Lung (tissue), 12 donors: ENCODE data around the gene KLHL2. TPM values are rescaled to one million over a fixed set of nuclear protein-coding genes. Genes with fewer than 3 reads are reported as not detected.

Experiments
- ATAC-seq: fragments of 200-7000 bp; cut with Tn5 transposase; one replicate; pipeline ENCODE4 v1.9.1; 2020; ENCODE audit warnings: moderate number of reproducible peaks; ENCODE audit not compliant: insufficient read depth, low FRiP score
- DNase-seq, 3 donors: peaks; one replicate each; pipeline ENCODE4 v3.0.0-alpha.2; 2013 to 2017
- H3K27ac ChIP-seq, 2 donors: one replicate each; pipeline ENCODE4 v1.5.1; 2013; ENCODE audit warnings: mild to moderate bottlenecking in 2 of 2, moderate library complexity in 2 of 2, control low read depth in 1 of 2, inconsistent platforms in 1 of 2, low read depth in 1 of 2, low read length in 1 of 2
- H3K27me3 ChIP-seq, 3 donors: one replicate each; pipeline ENCODE4 v1.5.1; 2013; ENCODE audit warnings: low read length in 2 of 3; ENCODE audit not compliant: control insufficient read depth in 3 of 3, insufficient read depth in 3 of 3
- H3K36me3 ChIP-seq, 4 donors: one replicate each; pipeline ENCODE4 v1.5.1; 2013; ENCODE audit warnings: low read length in 4 of 4, mild to moderate bottlenecking in 1 of 4, moderate library complexity in 1 of 4; ENCODE audit not compliant: control insufficient read depth in 4 of 4, insufficient read depth in 4 of 4
- H3K4me1 ChIP-seq, 5 donors: one replicate each; pipeline ENCODE4 v1.5.1; 2013; ENCODE audit warnings: low read length in 5 of 5, mild to moderate bottlenecking in 2 of 5, moderate library complexity in 1 of 5; ENCODE audit not compliant: control insufficient read depth in 5 of 5, insufficient read depth in 5 of 5
- H3K4me3 ChIP-seq: one replicate; pipeline ENCODE4 v1.5.1; 2013; ENCODE audit warnings: mild to moderate bottlenecking, control low read depth, moderate library complexity
- H3K9ac ChIP-seq, 2 donors: one replicate each; pipeline ENCODE4 v1.5.1; 2013; ENCODE audit warnings: low read length in 2 of 2, control low read depth in 1 of 2; ENCODE audit not compliant: insufficient read depth in 1 of 2
- H3K9me3 ChIP-seq, 4 donors: one replicate each; pipeline ENCODE4 v1.5.1; 2013; ENCODE audit warnings: low read length in 3 of 4, mild to moderate bottlenecking in 1 of 4, moderate library complexity in 1 of 4; ENCODE audit not compliant: control insufficient read depth in 4 of 4, insufficient read depth in 3 of 4
- WGBS, 2 donors: extraction: QIAGEN DNeasy Blood & Tissue Kit; methylation state at CpG; one replicate each; pipeline ENCODE4 v1.1.7; 2013; 5-methylcytosine and 5-hydroxymethylcytosine counted together
- polyA plus RNA-seq, 2 donors: library from polyadenylated mRNA; stranded (reverse); fragments of 200-250 nt; gene quantifications; one replicate each; pipeline ENCODE4 v1.2.1, GENCODE V29; 2013
- total RNA-seq, 2 donors: library from RNA; depleted of rRNA in 1 of 2; stranded (reverse); fragments of >200 nt in 1 of 2; gene quantifications; one replicate each; pipeline ENCODE4 v1.2.1, GENCODE V29; 2014 to 2021
- TF ChIP-seq, protein P1 (sequence below): IDR thresholded peaks from 2 replicates; pipeline ENCODE4 v1.5.1; 2012; ENCODE audit warnings: mild to moderate bottlenecking; ENCODE audit errors: control extremely low read depth, extremely low read depth
- donor health status: control.
- donor health status: control.
- donor health status: Bipolar disorder and iron deficiency.
- donor health status: healthy.
- donor health status: DM: yes; HTN: yes; CAD: no.

The KLHL2 gene
- total and polyA plus RNA-seq, 4 donors: 17.3 to 43.0 (median 33.7) TPM

DNA sequence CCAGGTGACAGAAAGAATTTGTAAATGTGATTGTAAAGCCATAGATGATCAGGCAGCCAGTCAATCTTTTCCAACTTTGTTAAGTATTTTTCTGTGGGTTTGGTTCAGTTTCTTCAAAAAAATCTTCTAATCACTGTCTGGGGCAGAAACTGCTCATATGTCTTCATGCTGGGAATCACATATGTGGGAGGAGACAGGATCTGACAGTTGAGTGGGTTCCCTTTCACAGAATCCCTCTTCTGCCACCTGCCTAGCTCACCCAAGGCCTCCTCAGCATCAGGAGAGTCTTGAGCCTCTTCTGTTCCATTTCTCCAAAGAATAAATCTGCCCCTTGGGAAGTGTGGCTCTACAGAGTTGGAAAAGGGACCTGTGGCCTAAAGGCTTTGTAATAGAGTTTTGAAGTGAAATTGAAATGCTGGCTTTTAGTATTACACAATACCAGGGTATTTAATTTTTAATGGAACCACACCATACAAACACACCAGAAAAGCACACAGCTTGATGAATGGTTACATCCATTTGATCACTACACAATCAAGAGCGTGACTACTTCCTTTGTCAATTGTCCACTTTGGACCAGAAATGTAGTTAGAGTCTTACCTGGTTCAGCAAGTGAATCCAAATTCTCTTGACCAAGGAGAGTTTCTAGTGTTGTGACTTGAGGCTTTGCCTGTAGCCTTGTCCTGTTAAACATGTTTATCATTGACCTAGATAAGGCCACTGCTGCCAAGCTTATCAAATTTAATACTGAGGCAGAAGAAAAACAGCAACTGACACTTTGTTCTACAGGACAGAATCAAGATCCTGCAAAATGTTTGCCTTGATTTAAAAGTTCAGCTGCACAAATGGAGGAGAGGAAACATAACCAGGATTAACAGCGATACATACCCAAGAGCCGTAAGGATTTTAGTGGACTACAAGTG lies 140.5 kb downstream of the KLHL2 start:
- DNase-seq (no peak), ATAC-seq (no peak)
- H3K9me3 ChIP-seq: no peaks in the 10 kb centered on the region
- H3K9ac ChIP-seq: no peak overlapping the region
- WGBS, 2 donors: 81% methylated on average over 3 of the region's 3 CpGs
- no peaks in the 10 kb centered on the region for H3K4me1 ChIP-seq
- H3K27me3 ChIP-seq: no peaks in the 10 kb centered on the region
- H3K36me3 ChIP-seq: no peaks in the 10 kb centered on the region
- no peak overlapping the region for H3K27ac ChIP-seq
- TF ChIP-seq, protein P1, sequence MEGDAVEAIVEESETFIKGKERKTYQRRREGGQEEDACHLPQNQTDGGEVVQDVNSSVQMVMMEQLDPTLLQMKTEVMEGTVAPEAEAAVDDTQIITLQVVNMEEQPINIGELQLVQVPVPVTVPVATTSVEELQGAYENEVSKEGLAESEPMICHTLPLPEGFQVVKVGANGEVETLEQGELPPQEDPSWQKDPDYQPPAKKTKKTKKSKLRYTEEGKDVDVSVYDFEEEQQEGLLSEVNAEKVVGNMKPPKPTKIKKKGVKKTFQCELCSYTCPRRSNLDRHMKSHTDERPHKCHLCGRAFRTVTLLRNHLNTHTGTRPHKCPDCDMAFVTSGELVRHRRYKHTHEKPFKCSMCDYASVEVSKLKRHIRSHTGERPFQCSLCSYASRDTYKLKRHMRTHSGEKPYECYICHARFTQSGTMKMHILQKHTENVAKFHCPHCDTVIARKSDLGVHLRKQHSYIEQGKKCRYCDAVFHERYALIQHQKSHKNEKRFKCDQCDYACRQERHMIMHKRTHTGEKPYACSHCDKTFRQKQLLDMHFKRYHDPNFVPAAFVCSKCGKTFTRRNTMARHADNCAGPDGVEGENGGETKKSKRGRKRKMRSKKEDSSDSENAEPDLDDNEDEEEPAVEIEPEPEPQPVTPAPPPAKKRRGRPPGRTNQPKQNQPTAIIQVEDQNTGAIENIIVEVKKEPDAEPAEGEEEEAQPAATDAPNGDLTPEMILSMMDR: no peak
- H3K4me3 ChIP-seq: no peak overlapping the region

DNA sequence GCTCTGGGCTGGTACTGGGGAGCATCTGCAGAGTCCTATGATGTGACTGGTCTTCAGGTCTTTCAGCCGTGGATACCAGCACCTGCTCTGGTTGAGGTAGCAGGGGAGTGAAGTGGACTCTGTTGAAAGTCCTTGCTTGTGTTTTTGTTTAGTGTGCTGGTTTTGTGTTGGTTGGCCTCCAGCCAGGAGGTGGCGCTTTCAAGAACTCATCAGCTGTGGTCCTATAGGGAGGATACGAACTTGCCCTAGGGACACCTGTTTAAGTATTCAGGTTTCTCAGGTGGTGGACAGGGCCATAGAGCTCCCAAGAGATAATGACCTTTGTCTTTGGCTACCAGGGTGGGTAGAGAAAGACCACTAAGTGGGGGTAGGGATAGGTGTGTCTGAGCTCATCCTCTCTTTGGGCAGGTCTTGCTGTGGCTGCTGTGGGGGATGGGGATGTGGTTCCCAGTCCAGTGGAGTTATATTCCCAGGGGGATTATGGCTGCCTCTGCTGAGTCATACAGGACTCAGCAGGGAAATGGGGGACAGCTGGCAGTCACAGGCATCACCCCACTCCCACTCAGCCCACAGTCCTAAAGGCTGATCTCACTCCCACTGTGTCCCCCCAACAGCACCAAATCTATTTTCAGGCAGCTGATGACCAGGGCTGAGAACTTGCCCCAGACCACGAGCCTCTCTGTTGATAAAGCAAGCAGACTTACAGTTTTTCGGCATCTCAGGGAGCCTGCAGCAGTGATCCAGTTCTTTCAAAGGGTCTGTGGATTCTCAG lies 144.2 kb downstream of the KLHL2 start:
- Histone ChIP-seq H3K27me3 (no peaks in the 10 kb centered on the region), H3K4me1 (no peaks in the 10 kb centered on the region), H3K4me3 (no peak overlapping the region), H3K27ac (no peak overlapping the region), H3K9ac (no peak overlapping the region), H3K9me3 (no peaks in the 10 kb centered on the region), H3K36me3 (no peaks in the 10 kb centered on the region)
- WGBS, 2 donors: 87 to 96% methylated on average over 5 of the region's 5 CpGs
- TF ChIP-seq, protein P1: no peak
- no peak for DNase-seq
- no peak for ATAC-seq

DNA sequence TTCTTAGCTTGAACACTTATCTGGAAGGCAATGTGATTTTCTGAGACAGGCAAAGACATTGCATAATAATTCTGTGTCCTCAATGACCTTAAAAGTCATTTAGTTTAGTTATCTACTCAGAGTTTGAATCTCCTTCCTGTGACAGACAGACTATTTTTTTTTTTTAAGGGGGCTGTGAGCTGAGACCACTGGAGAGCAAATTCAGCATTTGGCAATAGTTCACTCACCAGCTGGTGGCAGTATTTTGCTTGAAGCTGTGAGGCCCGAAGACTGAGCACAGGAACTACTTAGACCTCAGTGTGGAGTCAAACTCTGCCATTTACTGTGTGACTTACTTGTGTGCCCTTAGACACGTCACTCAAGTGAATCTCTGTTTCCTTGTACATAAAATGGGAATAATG lies 148.5 kb downstream of the KLHL2 start:
- WGBS, 2 donors: 13 to 18% methylated on average over 2 of the region's 2 CpGs

More for the DNA sequence above, 148.5 kb downstream of the KLHL2 start:
- Histone ChIP-seq H3K4me1 (peaks cover 0 to 2% (median 0%) of the 10 kb centered on the region in 5 donors), H3K27ac (no peak overlapping the region), H3K27me3 (no peaks in the 10 kb centered on the region), H3K36me3 (no peaks in the 10 kb centered on the region), H3K9me3 (no peaks in the 10 kb centered on the region), H3K9ac (no peak overlapping the region), H3K4me3 (no peak overlapping the region)
- DNase-seq (peak; percentile 72 to 87 (median 72)), ATAC-seq (no peak)
- TF ChIP-seq, protein P1: no peak
